GM18868 (cell line): ENCODE measurements around the gene MCOLN2.
"Not testable (repeated sequence)": the region's sequence is repeated elsewhere in the genome, so short reads cannot be mapped to it uniquely, and the experiment has no call there.

Experiments
- ATAC-seq: cut with Tn5 transposase; IDR thresholded peaks from one replicate; pipeline ENCODE4 v1.9.1; 2021; ENCODE audit warnings: mild to moderate bottlenecking, moderate library complexity; ENCODE audit not compliant: unreplicated experiment

The MCOLN2 gene

GRCh38 chr1:84996846-84997666, at the start of gene MCOLN2:
Gene MCOLN2, minus strand, starts transcription at chr1:84997113. Its CDS starts 241 bp downstream, at chr1:84996872.
- ATAC-seq = peak; percentile 47

- no peak for ATAC-seq
These were observed 45.5 kb upstream of the MCOLN2 start for GRCh38 chr1:85042413-85042812.

GRCh38 chr1:85041793-85042192, 44.9 kb upstream of the MCOLN2 start:
- ATAC-seq = no peak

- no peak for ATAC-seq
These were observed 36.3 kb upstream of the MCOLN2 start for GRCh38 chr1:85033221-85033620.

- ATAC-seq = no peak
These were observed 33.6 kb upstream of the MCOLN2 start for GRCh38 chr1:85030536-85030935.

- no peak for ATAC-seq
These were observed 31.2 kb upstream of the MCOLN2 start for GRCh38 chr1:85028151-85028550.

GRCh38 chr1:85027242-85027983, 30.5 kb upstream of the MCOLN2 start:
- peak; percentile 81 for ATAC-seq

- ATAC-seq = no peak
These were observed 29.0 kb upstream of the MCOLN2 start for GRCh38 chr1:85025940-85026339.

- no peak for ATAC-seq
These were observed 27.8 kb upstream of the MCOLN2 start for GRCh38 chr1:85024736-85025135.

GRCh38 chr1:85022700-85023099, 25.8 kb upstream of the MCOLN2 start:
- ATAC-seq = no peak

GRCh38 chr1:85019994-85020393, 23.1 kb upstream of the MCOLN2 start:
- no peak for ATAC-seq

GRCh38 chr1:85015826-85016225, 18.9 kb upstream of the MCOLN2 start:
- no peak for ATAC-seq

GRCh38 chr1:85005641-85006040, 8.7 kb upstream of the MCOLN2 start:
- not testable (repeated sequence) for ATAC-seq

- ATAC-seq = no peak
These were observed 4.8 kb upstream of the MCOLN2 start for GRCh38 chr1:85001742-85002141.

- peak; percentile 30 for ATAC-seq
These were observed 1.8 kb upstream of the MCOLN2 start for GRCh38 chr1:84998642-84999280.

GRCh38 chr1:84997667-84998600, 1.0 kb upstream of the MCOLN2 start:
- ATAC-seq = no peak

GRCh38 chr1:84995484-84996334, 1.2 kb downstream of the MCOLN2 start:
- ATAC-seq = peak; percentile 26

- peak; percentile 62 for ATAC-seq
These were observed 5.6 kb downstream of the MCOLN2 start for GRCh38 chr1:84991097-84991920.

- ATAC-seq = peak; percentile 58
These were observed 8.3 kb downstream of the MCOLN2 start for GRCh38 chr1:84988588-84988987.
